ENCODE results near the gene C3orf62. TPM values are rescaled to one million over a fixed set of nuclear protein-coding genes. Genes with fewer than 3 reads are reported as not detected.

The C3orf62 gene
- total and polyA plus RNA-seq, 3 donors from 2014 or later: 14.1 to 48.6 (median 25.9) TPM

DNA sequence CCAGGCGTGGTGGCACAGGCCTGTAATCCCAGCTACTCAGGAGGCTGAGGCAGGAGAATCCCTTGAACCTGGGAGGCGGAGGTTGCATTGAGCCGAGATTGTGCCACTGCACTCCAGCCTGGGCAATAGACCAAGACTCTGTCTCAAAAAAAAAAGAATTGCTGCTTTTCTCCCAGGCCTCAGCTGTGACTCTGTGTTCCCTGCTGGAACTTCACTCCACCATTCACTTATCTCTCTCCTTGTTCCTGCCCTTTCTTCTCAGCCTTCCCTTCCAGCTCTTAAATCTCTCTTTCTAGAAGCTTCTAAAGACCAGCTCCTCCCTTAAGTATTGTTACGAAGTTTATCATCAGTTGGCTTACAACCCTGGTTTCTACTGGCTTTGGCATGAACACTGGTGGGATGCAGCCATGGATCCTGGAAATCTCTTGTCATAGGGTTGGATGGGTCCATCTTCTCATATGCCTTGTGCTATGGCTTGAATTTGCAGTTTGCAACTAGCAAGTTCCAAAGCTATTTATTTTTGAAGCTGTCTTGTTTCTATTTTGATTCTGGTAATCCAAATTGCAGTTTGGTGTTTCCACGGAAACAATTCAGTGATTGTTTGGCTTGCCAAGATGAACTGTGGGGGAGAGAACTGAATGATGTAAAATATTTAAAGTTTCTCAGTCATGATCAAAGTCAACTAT lies 10.5 kb downstream of the C3orf62 start:
- 35 to 57% methylated on average over 5 of the region's 5 CpGs for WGBS, 2 donors

GRCh38 chr3:49265661-49266386 lies 11.2 kb downstream of the C3orf62 start:
- WGBS, 2 donors: 64 to 76% methylated on average over 10 of the region's 10 CpGs
- peak; percentile 41 for DNase-seq
- intact Hi-C loops (cut with DNase I; ENCODE audit: low total_unique reads): no loop called here
- peak overlapping the region; percentile 86 to 92 for H3K27ac ChIP-seq
- no peak for TF ChIP-seq POLR2A (IDR thresholded peaks at IDR 0.05)
- TF ChIP-seq, protein P1, sequence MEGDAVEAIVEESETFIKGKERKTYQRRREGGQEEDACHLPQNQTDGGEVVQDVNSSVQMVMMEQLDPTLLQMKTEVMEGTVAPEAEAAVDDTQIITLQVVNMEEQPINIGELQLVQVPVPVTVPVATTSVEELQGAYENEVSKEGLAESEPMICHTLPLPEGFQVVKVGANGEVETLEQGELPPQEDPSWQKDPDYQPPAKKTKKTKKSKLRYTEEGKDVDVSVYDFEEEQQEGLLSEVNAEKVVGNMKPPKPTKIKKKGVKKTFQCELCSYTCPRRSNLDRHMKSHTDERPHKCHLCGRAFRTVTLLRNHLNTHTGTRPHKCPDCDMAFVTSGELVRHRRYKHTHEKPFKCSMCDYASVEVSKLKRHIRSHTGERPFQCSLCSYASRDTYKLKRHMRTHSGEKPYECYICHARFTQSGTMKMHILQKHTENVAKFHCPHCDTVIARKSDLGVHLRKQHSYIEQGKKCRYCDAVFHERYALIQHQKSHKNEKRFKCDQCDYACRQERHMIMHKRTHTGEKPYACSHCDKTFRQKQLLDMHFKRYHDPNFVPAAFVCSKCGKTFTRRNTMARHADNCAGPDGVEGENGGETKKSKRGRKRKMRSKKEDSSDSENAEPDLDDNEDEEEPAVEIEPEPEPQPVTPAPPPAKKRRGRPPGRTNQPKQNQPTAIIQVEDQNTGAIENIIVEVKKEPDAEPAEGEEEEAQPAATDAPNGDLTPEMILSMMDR (IDR thresholded peaks at IDR 0.05): no peak
- no peaks in the 10 kb centered on the region for H3K27me3 ChIP-seq
- no peak overlapping the region for H3K4me3 ChIP-seq
- no peaks in the 10 kb centered on the region for H3K9me3 ChIP-seq
- H3K36me3 ChIP-seq (ENCODE audit: low read depth, missing control alignments): no peaks in the 10 kb centered on the region
- peaks cover 34% of the 10 kb centered on the region for H3K4me1 ChIP-seq

More for the DNA sequence above, 10.5 kb downstream of the C3orf62 start:
- intact Hi-C loops (cut with DNase I; ENCODE audit: low total_unique reads): no loop called here
- peaks cover 34% of the 10 kb centered on the region for H3K4me1 ChIP-seq
- peak overlapping the region; percentile 86 to 92 for H3K27ac ChIP-seq
- no peaks in the 10 kb centered on the region for H3K9me3 ChIP-seq
- no peak for DNase-seq
- H3K36me3 ChIP-seq (ENCODE audit: low read depth, missing control alignments): no peaks in the 10 kb centered on the region
- H3K27me3 ChIP-seq: no peaks in the 10 kb centered on the region
- no peak overlapping the region for H3K4me3 ChIP-seq
- TF ChIP-seq, protein P1 (IDR thresholded peaks at IDR 0.05): no peak
- no peak for TF ChIP-seq POLR2A (IDR thresholded peaks at IDR 0.05)

GRCh38 chr3:49263159-49263889 lies 13.7 kb downstream of the C3orf62 start:
- Histone ChIP-seq H3K27ac (peak overlapping the region; percentile 79 to 86), H3K36me3 (ENCODE audit: low read depth, missing control alignments) (no peaks in the 10 kb centered on the region), H3K9me3 (no peaks in the 10 kb centered on the region), H3K27me3 (no peaks in the 10 kb centered on the region), H3K4me1 (peaks cover 34% of the 10 kb centered on the region), H3K4me3 (no peak overlapping the region)
- peak; percentile 77 for DNase-seq
- intact Hi-C loops (cut with DNase I; ENCODE audit: low total_unique reads): no loop called here
- TF ChIP-seq POLR2A (IDR thresholded peaks at IDR 0.05): no peak
- TF ChIP-seq, protein P1 (IDR thresholded peaks at IDR 0.05): no peak
- 73% methylated on average over 6 of the region's 6 CpGs for WGBS, 2 donors

DNA sequence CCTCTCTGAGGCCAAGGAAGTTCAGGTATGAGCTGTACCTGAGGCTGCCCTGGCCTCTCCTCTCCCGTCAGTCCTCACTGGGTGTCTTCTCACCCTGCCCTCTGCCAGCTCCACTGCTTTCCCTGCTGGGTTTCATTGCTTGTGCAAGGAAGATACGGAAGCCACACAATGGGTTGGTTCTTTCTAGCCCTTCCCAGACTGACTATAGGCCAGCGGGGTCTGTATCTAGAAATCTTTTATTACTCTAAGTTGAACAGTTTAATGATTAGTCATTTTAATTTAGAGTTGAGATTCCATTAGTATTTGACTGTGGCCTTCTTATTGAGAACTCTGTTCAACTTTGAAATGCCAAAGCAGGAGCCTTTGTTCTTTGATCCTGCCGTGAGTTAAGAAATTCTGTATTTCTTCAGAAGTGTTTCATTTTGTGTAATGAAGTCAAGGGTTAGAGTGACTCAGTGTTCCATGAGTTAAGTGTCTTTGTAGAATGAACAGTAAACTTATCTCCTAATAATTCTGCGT lies 16.2 kb downstream of the C3orf62 start:
- H3K9me3 ChIP-seq: no peaks in the 10 kb centered on the region
- no peak for TF ChIP-seq POLR2A (IDR thresholded peaks at IDR 0.05)
- TF ChIP-seq, protein P1 (IDR thresholded peaks at IDR 0.05): no peak
- no peak overlapping the region for H3K4me3 ChIP-seq
- peak overlapping the region; percentile 34 to 67 for H3K27ac ChIP-seq
- WGBS, 2 donors: 57 to 60% methylated on average over 5 of the region's 5 CpGs
- peaks cover 38% of the 10 kb centered on the region for H3K4me1 ChIP-seq
- intact Hi-C loops (cut with DNase I; ENCODE audit: low total_unique reads): no loop called here
- DNase-seq: no peak
- no peaks in the 10 kb centered on the region for H3K36me3 ChIP-seq (ENCODE audit: low read depth, missing control alignments)
- H3K27me3 ChIP-seq: no peaks in the 10 kb centered on the region

Measured in testis (tissue), 3 donors.